GM12878 (cell line): ENCODE data around the gene GRIK3. TPM values are rescaled to one million over a fixed set of nuclear protein-coding genes. Genes with fewer than 3 reads are reported as not detected.

ENCODE experiments used
- ATAC-seq: fragments of 200-7000 bp; cut with Tn5 transposase; 3 replicates; pipeline ENCODE4 v1.9.1; 2020; ENCODE audit warnings: mild to moderate bottlenecking, moderate library complexity
- BruUV-seq: library from RNA; stranded (reverse); fragments of 400-500 nt; replicated peaks from 2 replicates; lab custom pipeline; 2021; lab: Mats Ljungman, UMichigan
- CTCF ChIA-PET: fragments of 300-600 bp; sonication (Branson Sonifier 250); formaldehyde crosslinking; extraction: SDS; loops from one replicate; lab custom pipeline; 2021; ENCODE audit warnings: inconsistent platforms; lab: Yijun Ruan, JAX
- POLR2A ChIA-PET: fragments of 350-600 bp; formaldehyde crosslinking; extraction: SDS; loops from one replicate; lab custom pipeline; 2021; ENCODE audit warnings: inconsistent platforms; lab: Charles Lee
- RAD21 ChIA-PET: fragments of 300-600 bp; sonication (Branson Sonifier 250); formaldehyde crosslinking; loops from one replicate; lab custom pipeline; 2023; ENCODE audit warnings: antibody characterized with exemption; ENCODE audit not compliant: unreplicated experiment; lab: Charles Lee
- SMC1A ChIA-PET: fragments of 300-600 bp; sonication (Branson Sonifier 250); formaldehyde crosslinking; loops from one replicate; lab custom pipeline; 2023; ENCODE audit not compliant: unreplicated experiment, uncharacterized antibody; lab: Charles Lee
- DNase-seq: peaks from one replicate; pipeline ENCODE4 v3.0.0-alpha.2; 2011; ENCODE audit warnings: low read depth, low spot score
- FAIRE-seq: peaks from 3 replicates; lab custom pipeline; 2011; peaks lifted over from hg19 to GRCh38; lab: Jason Lieb, UNC
- H2AFZ ChIP-seq: 2 replicates; pipeline ENCODE4 v1.6.0; 2011; ENCODE audit warnings: low read depth, low read length, control low read depth; ENCODE audit not compliant: control insufficient read depth
- H3K27ac ChIP-seq: 2 replicates; pipeline ENCODE4 v1.5.1; 2011; ENCODE audit warnings: control low read depth; ENCODE audit not compliant: control insufficient read depth, insufficient read depth
- H3K27me3 ChIP-seq, 2 experiments: replicated peaks in 1 of 2; 2 replicates each; pipeline versions ENCODE4 v1.6.0 to v1.6.1; 2011; ENCODE audit warnings: low read length in 1 of 2; ENCODE audit not compliant: control insufficient read depth in 2 of 2, insufficient read depth in 2 of 2
- H3K36me3 ChIP-seq, 2 experiments: 2 replicates each; pipeline ENCODE4 v1.5.1; 2011; ENCODE audit warnings: low read length in 1 of 2; ENCODE audit not compliant: control insufficient read depth in 2 of 2, insufficient read depth in 2 of 2
- H3K4me1 ChIP-seq: 2 replicates; pipeline ENCODE4 v1.6.1; 2011; ENCODE audit warnings: mild to moderate bottlenecking, low read length, moderate library complexity, mixed read lengths; ENCODE audit not compliant: control insufficient read depth, insufficient read depth
- H3K4me2 ChIP-seq: 2 replicates; pipeline ENCODE4 v1.6.0; 2011; ENCODE audit warnings: control low read depth; ENCODE audit not compliant: control insufficient read depth, insufficient read depth
- H3K4me3 ChIP-seq: fragments of 200-600 bp; sonication (generic); 2 replicates; pipeline ENCODE4 v1.5.1; 2016
- H3K79me2 ChIP-seq: 2 replicates; pipeline ENCODE4 v1.6.0; 2011; ENCODE audit warnings: low read length; ENCODE audit not compliant: control insufficient read depth, insufficient read depth
- H3K9ac ChIP-seq: 2 replicates; pipeline ENCODE4 v1.8.0; 2011; ENCODE audit warnings: low read length, control low read depth, mixed read lengths; ENCODE audit not compliant: control insufficient read depth, insufficient read depth
- H3K9me3 ChIP-seq: replicated peaks from 3 replicates; pipeline ENCODE4 v1.5.1; 2011; ENCODE audit warnings: mild to moderate bottlenecking, low read length; ENCODE audit not compliant: control insufficient read depth, insufficient read depth
- H4K20me1 ChIP-seq: 2 replicates; pipeline ENCODE4 v1.6.0; 2011; ENCODE audit not compliant: control insufficient read depth, insufficient read depth
- ATF3 ChIP-seq: IDR thresholded peaks from 2 replicates; pipeline ENCODE4 v1.6.1; 2011; ENCODE audit warnings: low read depth, mild to moderate bottlenecking, low read length, moderate library complexity, borderline replicate concordance; ENCODE audit errors: extremely low read depth
- BRCA1 ChIP-seq: IDR thresholded peaks from 2 replicates; pipeline ENCODE4 v1.6.1; 2011; ENCODE audit warnings: low read depth, low read length, improper control_type of control experiment
- CBFB ChIP-seq: IDR thresholded peaks from 2 replicates; pipeline ENCODE4 v1.6.1; 2016; ENCODE audit warnings: antibody characterized with exemption, low read depth
- CREB1 ChIP-seq: IDR thresholded peaks from 2 replicates; pipeline ENCODE4 v1.6.1; 2012; ENCODE audit warnings: low read depth, mild to moderate bottlenecking, inconsistent platforms
- DPF2 ChIP-seq: fragments of 450-650 bp; IDR thresholded peaks from 2 replicates; pipeline ENCODE4 v1.6.1; 2017; ENCODE audit warnings: mild to moderate bottlenecking
- HDAC2 ChIP-seq: fragments of 200-600 bp; sonication (generic); IDR thresholded peaks from 2 replicates; pipeline ENCODE4 v1.6.1; 2017
- IRF4 ChIP-seq: IDR thresholded peaks from 2 replicates; pipeline ENCODE4 v1.6.1; 2011; ENCODE audit warnings: low read depth, low read length
- MLLT1 ChIP-seq: fragments of 450-650 bp; IDR thresholded peaks from 2 replicates; pipeline ENCODE4 v1.6.1; 2016; ENCODE audit warnings: mild to moderate bottlenecking
- NR2C2 ChIP-seq: IDR thresholded peaks from 2 replicates; pipeline ENCODE4 v1.6.1; 2011; ENCODE audit warnings: borderline replicate concordance, low read depth; ENCODE audit not compliant: control insufficient read depth, insufficient read length
- PKNOX1 ChIP-seq: fragments of 450-650 bp; IDR thresholded peaks from 2 replicates; pipeline ENCODE4 v1.6.1; 2016; ENCODE audit warnings: mild to moderate bottlenecking
- POLR2AphosphoS5 ChIP-seq: IDR thresholded peaks from 2 replicates; pipeline ENCODE4 v1.6.1; 2011; ENCODE audit warnings: mild to moderate bottlenecking, low read length, inconsistent platforms
- RB1 ChIP-seq: fragments of 450-650 bp; formaldehyde crosslinking; IDR thresholded peaks from 2 replicates; pipeline ENCODE4 v1.6.1; 2017; ENCODE audit warnings: mild to moderate bottlenecking, borderline replicate concordance
- USF2 ChIP-seq: IDR thresholded peaks from 2 replicates; pipeline ENCODE4 v1.6.1; 2011; ENCODE audit warnings: low read depth, low read length, improper control_type of control experiment, borderline replicate concordance
- ZBTB4 ChIP-seq: fragments of 450-650 bp; formaldehyde crosslinking; IDR thresholded peaks from 2 replicates; pipeline ENCODE4 v1.4.0; 2022; ENCODE audit warnings: mild to moderate bottlenecking, moderate library complexity
- WGBS: methylation state at CpG from one replicate; pipeline ENCODE4 v1.1.6; 2016; ENCODE audit warnings: low lambda C conversion rate; ENCODE audit not compliant: insufficient replicate concordance, insufficient coverage; ENCODE audit errors: missing lambda C conversion rate; 5-methylcytosine and 5-hydroxymethylcytosine counted together
- in situ Hi-C: fragments of 300-500 bp; cut with MboI; formaldehyde crosslinking; loops from 9 replicates; pipeline ENCODE4 v1.14.3; 2018; ENCODE audit warnings: mixed read lengths
- intact Hi-C: fragments of 100-400 bp; cut with micrococcal nuclease; formaldehyde crosslinking; loops from one replicate; pipeline ENCODE4 v1.14.2; 2022; ENCODE audit not compliant: unreplicated experiment
- polyA plus RNA-seq, 11 experiments: library from polyadenylated mRNA; depleted of rRNA in 4 of 11; unstranded in 6 of 11; stranded (reverse) in 5 of 11; fragments of >200 nt; fragmentation: Nextera tagmentation in 4 of 11; fragmentation: Illumina TruSeq in 1 of 11; extraction: Ambion mirVana in 4 of 11; extraction: Trizol in 1 of 11; gene quantifications; 1 replicate in 1 of 11; 2 replicates in 10 of 11; pipeline versions ENCODE4 v1.2.1 to v1.2.3, GENCODE V29; 2011 to 2016; ENCODE audit warnings: inconsistent platforms in 2 of 11, missing spikeins in 2 of 11, low read depth in 1 of 11
- total RNA-seq, 4 experiments: library from RNA; depleted of rRNA in 3 of 4; stranded (reverse); fragments of >200 nt in 3 of 4; fragmentation: Illumina TruSeq in 1 of 4; extraction: Trizol in 1 of 4; gene quantifications; 2 replicates each; pipeline versions ENCODE4 v1.2.1 to v1.2.3, GENCODE V29; 2013 to 2021

GRIK3 gene
- total and polyA plus RNA-seq, 10 of the 15 experiments (the other 5 are each of a cell fraction or from before 2014, with no cell fraction given), result not detected

- TF ChIP-seq CREB1 (no peak), PKNOX1 (no peak), CBFB (no peak), BRCA1 (no peak)
Observed at GRCh38 chr1:36835696-36836095, 198.6 kb downstream of the GRIK3 start (continued).

GRCh38 chr1:36835017-36835695 is 199.2 kb downstream of the GRIK3 start:
- Histone ChIP-seq H3K4me2 (no peak overlapping the region), H3K36me3 (no peaks in the 10 kb centered on the region), H3K27ac (no peak overlapping the region), H3K4me1 (no peaks in the 10 kb centered on the region), H3K9me3 (no peaks in the 10 kb centered on the region), H3K4me3 (no peak overlapping the region), H3K27me3 (peaks cover 0 to 2% of the 10 kb centered on the region in 2 experiments; a peak in 2 of 4 replicates), H2AFZ (no peak overlapping the region), H4K20me1 (no peaks in the 10 kb centered on the region; the same call in 1 of the 2 replicates), H3K79me2 (no peaks in the 10 kb centered on the region), H3K9ac (no peak overlapping the region)
- SMC1A ChIA-PET, result no interaction called here
- FAIRE-seq (no peak), ATAC-seq (no peak), DNase-seq (no peak)
- TF ChIP-seq MLLT1 (no peak), HDAC2 (no peak), POLR2AphosphoS5 (no peak), RB1 (no peak), CBFB (no peak), USF2 (no peak), ATF3 (no peak), ZBTB4 (CRISPR knock-in tag) (no peak), DPF2 (no peak), IRF4 (no peak), NR2C2 (no peak)
- intact Hi-C loops (no loop called here), in situ Hi-C loops (no loop called here)
- no TSS peak for BruUV-seq
- POLR2A ChIA-PET, result no interaction called here
- RAD21 ChIA-PET, result no interaction called here
- WGBS, result 9% methylated on average over 4 of the region's 4 CpGs
- CTCF ChIA-PET, result no interaction called here
